NCI-H345 treated with DMSO at 0.1 percent for 48 hours (cell line): ENCODE results near the gene OIP5.
"Not testable (repeated sequence)": the region's sequence is repeated elsewhere in the genome, so short reads cannot be mapped to it uniquely, and the experiment has no call there.

ENCODE experiments used
- DNase-seq: peaks from one replicate; lab custom pipeline; 2025; ENCODE audit not compliant: unreplicated experiment; lab: John Stamatoyannopoulos, UW

Gene OIP5

GRCh38 chr15:41260924-41261323, 71.5 kb downstream of the OIP5 start:
- not testable (repeated sequence) for DNase-seq

GRCh38 chr15:41259546-41260189, 72.7 kb downstream of the OIP5 start:
- DNase-seq, result no peak
